ENCODE measurements around the gene LMX1A.

Gene LMX1A

GRCh38 chr1:165355977-165356811, at the start of gene LMX1A:
TSS of gene LMX1A (minus strand) at chr1:165356715. CDS start at chr1:165355559, 1,156 bp downstream.
- DNase-seq (ENCODE audit: low read depth, low spot score) = peak; percentile 39

DNA sequence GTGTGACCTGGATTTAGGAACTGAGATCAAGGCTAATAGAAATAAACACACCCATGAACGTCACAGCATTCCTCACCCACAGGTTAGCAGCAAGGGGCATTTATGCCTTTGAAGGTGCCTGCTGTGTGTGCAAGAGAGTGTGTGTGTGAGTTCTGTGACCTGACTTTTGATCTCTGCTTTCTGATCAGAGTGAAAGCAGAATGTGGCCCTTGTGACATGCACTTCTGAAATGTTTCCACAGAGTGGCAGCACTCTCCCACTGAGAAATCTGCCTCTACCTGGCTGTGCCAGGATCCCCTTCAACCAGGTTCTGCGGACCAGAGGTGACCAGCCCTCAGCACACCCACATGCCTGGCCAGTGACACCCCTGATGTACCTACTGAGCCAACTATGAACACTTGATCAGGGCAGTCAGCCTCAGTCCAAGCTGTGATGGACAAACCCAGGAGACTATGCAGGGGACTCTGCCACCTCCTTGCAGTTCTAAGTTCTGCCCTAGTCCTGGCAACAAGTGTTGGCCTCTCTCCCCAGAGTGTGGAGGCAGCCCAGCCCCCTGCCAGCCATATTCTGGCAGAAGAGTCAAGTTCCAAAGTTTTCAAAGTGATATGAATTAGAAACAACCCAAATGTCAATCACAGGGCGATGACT, 47.4 kb upstream of the LMX1A start:
- DNase-seq (ENCODE audit: low read depth, low spot score) = peak; percentile 25

DNA sequence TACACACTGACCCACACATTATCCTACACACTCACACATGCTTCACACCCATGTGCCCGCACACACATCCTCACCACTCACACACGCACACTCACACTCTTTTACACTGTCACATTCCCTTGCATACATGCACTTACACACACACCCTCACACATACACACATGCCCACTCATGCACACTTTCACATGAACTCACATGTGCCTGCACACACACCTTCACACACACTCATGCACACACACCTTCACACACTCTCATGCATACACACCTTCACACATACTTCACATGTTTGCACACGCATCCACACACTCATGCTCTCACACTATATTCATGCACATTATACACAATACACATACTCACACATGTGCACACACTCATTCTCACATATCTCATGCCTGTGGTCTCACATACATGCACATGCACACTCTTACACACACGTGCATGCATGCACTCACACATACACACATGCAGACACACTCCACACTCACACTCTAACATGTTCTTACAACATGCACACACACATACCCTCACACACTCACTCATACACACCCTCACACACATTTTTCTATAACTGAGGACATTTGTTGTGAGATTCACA, 46.1 kb upstream of the LMX1A start:
- no peak for DNase-seq (ENCODE audit: low read depth, low spot score)

GRCh38 chr1:165397944-165398343, 41.4 kb upstream of the LMX1A start:
- DNase-seq (ENCODE audit: low read depth, low spot score) = peak; percentile 52

GRCh38 chr1:165395901-165396300, 39.4 kb upstream of the LMX1A start:
- DNase-seq (ENCODE audit: low read depth, low spot score) = no peak

DNA sequence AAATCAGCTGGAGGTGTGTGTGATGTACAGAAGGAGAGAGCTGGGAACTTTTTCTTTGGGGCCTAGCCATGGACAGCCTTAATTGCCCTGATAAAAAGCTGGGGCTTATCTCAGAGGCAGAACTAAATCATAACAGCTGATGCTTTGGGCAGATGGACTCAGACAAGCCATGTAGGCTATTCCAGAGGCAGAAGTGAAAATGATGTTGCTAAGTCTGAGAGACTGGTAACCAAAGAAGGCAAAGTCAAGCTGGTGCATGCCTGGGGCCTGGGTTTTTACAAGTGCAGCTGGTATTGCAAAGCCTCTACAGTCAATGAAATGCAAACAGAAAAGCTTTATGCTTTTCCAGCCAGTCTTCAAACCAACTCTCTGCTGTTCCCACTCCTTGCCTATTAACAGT, 39.0 kb upstream of the LMX1A start:
- no peak for DNase-seq (ENCODE audit: low read depth, low spot score)

DNA sequence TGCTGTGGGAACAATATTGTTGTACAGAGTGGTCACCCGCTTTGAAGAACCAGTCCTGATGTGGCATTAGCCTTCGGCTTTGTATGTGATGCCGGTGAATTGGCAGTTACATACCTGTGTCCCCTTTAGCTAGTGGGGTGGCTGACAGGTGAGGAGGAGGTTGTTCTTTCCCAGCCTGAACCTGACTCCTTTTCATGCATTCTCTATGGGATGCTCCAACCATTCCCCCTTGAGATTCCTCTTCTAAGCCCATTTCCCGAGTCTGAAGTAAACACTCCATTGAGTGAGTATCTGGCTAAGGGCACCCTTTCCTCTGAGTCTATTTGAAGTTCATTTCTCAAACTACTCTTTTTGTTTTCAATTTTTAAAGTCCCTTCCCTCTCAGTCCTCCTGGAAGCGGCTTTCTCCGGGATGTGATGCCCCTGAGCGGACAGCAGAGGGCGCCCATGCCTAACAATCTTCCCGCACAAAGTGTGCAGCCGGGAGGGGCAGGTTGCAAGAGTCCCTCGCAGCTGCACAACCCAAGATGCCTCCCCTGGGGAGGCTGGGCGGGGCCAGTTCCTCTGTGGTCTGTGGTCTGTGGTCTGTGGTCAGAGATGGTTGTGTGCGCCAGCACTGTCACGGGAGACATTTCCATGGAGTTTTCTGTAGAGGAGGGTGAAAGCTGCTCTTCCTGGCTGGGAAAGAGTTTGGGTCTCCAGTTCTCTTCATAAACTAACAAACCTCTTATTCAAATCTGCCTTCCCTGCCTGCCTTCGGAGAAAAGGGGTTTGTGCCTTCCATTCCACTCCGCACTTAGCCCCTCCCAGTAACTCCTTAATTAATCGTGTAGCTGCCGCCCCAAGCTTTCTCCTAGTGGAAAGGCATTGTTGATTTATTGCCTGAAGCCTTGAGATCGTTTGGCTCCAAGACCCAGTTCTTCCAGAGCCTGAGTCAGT, 36.4 kb upstream of the LMX1A start:
- peak; percentile 98 for DNase-seq (ENCODE audit: low read depth, low spot score)

- DNase-seq (ENCODE audit: low read depth, low spot score) = no peak
These were observed 33.1 kb upstream of the LMX1A start for GRCh38 chr1:165389609-165390008.

DNA sequence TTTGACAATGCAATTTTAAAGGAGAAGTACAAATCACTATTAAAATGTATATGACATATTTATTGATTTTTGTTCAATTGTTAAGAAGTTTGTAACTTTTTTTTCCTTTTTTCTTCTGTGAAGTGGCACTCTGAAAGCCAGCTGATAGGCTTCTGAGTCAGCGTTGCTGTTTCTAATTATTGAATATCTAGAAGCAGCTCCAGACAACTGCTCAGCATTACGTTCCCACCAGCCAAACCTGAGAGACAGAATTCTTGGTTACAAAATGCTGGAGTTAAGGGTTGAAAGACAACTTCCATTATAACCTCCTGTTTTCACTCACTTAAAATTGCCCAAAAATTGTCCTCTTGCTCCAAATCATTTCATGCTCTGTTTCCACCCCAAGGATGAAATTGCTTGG, 31.4 kb upstream of the LMX1A start:
- no peak for DNase-seq (ENCODE audit: low read depth, low spot score)

DNA sequence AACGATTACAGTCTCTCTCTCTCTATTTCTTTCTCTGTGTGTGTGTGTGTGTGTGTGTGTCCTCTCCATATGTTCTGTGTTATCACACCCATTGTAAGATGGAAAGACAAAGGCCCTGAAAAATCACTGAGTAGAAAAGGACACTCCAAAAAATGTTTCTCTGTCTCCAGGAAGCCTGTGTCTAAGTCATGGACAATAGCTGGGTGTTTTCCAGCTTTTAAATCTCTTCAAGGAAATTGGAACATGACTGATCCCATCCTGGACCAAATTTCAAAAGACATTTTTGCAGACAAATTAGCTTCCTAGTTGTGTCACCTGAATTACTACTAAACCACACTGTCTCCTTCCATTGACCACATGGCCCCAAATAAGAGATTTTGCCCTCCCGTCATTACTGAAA, 31.0 kb upstream of the LMX1A start:
- DNase-seq (ENCODE audit: low read depth, low spot score) = no peak

DNA sequence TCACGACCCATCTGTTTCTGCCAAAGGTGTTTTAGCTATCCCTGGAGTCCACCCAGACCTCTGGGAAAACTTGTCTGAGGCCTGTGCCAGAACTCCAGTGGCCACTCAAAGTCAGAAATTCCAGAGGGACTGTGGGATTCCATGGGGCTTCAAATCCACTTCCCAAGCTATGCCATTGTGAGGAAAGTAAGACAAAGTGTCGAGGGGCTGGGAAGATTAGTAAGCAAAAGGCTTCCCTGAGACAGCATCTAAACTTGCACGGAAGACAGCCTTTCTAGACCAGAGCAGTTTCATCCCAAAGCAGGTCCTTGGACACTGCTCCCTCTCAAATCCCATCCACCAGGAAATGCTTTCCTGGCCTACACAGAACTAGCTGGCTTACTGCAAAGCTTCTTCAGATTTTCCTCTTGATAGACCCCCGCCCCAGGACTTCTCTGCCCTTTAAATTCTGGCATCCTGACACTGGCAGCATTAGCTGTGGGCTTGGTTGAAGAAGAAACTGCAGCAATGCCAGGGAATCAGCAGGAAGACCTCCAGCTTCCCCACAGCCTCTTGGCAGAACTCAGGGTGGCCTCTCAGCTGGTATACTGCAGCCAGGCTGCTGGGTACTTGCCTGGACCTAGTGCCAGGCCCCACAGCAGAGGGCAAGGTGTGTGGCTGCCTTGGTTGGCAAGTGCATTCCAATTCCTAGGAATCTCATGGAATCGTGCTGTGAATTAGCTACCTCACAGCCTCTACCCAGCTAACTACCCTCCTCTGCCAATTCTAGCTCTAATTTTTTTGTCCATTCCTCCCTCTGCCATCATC, 27.3 kb upstream of the LMX1A start:
- peak; percentile 33 for DNase-seq (ENCODE audit: low read depth, low spot score)

GRCh38 chr1:165383067-165383466, 26.6 kb upstream of the LMX1A start:
- DNase-seq (ENCODE audit: low read depth, low spot score) = peak; percentile 86

- peak; percentile 11 for DNase-seq (ENCODE audit: low read depth, low spot score)
These were observed 25.4 kb upstream of the LMX1A start for GRCh38 chr1:165381745-165382505.

DNA sequence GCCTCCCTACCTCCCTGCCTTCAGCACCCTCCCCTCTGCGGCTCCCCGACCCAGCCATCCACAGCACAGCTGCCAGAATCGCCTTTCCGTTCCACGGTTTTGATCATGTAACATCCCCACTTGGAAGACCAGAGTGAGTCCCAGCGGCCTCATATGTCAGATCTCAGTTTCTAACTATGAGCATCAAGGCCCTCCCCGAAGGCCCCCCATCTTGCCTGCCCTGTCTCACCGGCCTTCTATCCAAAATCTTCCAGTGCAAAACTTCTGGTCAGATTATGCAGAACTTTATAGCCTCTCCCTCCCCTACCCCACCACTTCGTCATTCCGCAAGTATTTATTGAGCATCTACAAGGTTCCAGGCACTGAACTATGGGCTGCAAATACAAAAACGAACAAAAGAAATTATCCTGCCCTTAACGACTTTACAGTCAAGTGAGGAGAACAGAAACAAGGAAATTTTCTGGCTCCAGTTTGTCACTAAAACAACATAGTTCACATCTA, 20.3 kb upstream of the LMX1A start:
- no peak for DNase-seq (ENCODE audit: low read depth, low spot score)

- peak; percentile 91 for DNase-seq (ENCODE audit: low read depth, low spot score)
These were observed 19.7 kb upstream of the LMX1A start for GRCh38 chr1:165376041-165376810.

DNA sequence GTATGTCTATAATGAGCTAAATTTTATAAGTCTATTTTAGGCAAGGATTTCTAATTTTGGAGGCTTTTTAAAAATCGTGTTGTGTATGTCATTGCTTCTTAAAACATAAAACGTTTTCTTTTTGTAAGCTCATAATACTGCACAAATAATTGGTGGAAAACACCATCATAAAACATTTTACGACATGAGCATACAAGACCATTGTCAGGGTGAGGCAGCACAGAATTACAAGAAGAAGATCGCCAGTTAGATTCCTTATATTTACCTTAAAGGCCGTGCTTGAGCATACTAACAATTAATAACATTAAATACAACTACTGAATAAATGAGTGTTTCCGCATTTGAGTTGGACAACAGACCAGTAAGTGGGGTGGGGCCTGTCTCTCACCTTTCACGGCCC, 19.1 kb upstream of the LMX1A start:
- no peak for DNase-seq (ENCODE audit: low read depth, low spot score)

DNA sequence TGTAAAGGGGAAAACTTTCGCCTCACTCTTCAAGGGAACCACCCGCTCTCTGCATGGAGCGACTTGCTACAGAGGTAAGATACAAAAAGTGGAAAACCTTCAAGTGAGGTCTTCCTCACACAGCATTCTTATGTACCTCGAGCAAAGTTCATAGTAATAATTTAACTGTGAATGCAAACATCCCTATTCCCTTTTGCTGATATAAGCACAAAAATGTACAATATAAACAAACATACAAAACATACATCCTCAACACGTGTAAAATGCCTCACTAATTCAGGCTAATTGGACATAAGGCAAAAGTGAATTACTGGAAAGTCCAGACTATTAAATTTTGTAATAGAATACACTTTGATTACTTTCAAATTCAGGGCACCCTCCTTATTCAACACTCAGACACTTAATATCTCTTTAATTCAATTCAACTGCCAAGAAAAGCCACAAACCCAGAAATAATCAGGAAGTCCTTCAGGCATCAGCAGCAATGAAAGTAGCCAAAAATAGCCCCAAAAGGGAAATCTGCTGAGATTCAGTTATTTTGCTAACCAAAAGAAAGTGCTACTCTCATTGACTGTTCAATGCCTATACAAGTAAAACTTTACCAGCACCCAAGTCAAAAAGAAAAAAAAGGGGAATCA, 15.2 kb upstream of the LMX1A start:
- DNase-seq (ENCODE audit: low read depth, low spot score) = no peak

GRCh38 chr1:165369255-165369848, 12.8 kb upstream of the LMX1A start:
- peak; percentile 50 for DNase-seq (ENCODE audit: low read depth, low spot score)

Data from astrocyte of the hippocampus (primary cell).